Thoracic aorta (tissue), 2 donors: ENCODE data around the gene APOA4. TPM values are rescaled to one million over a fixed set of nuclear protein-coding genes. Genes with fewer than 3 reads are reported as not detected.

Experiments used
- ATAC-seq: fragments of 150-250 bp; one replicate; pipeline ENCODE4 v1.8.0; 2017; ENCODE audit warnings: low read depth; ENCODE audit not compliant: insufficient number of reproducible peaks, low FRiP score
- DNase-seq: peaks from one replicate; pipeline ENCODE4 v3.0.0-alpha.2; 2020; ENCODE audit warnings: low spot score
- H3K27ac ChIP-seq, 2 donors: fragments of 200-600 bp; sonication (generic); 1 replicate in 1 of 2; 2 replicates in 1 of 2; pipeline ENCODE4 v1.5.1; 2016; ENCODE audit warnings: mild to moderate bottlenecking in 2 of 2, moderate library complexity in 2 of 2
- H3K27me3 ChIP-seq: fragments of 200-600 bp; sonication (generic); replicated peaks from 2 replicates; pipeline ENCODE4 v1.6.0; 2016; ENCODE audit warnings: mild to moderate bottlenecking; ENCODE audit not compliant: insufficient read depth
- H3K36me3 ChIP-seq: fragments of 200-600 bp; sonication (generic); one replicate; pipeline ENCODE4 v1.5.1; 2016
- H3K4me1 ChIP-seq, 2 donors: fragments of 200-600 bp; sonication (generic); 1 replicate in 1 of 2; 2 replicates in 1 of 2; pipeline versions ENCODE4 v1.5.1 to v1.6.0; 2016; ENCODE audit warnings: low read depth in 2 of 2, mild to moderate bottlenecking in 1 of 2; ENCODE audit not compliant: control insufficient read depth in 1 of 2
- H3K4me3 ChIP-seq: fragments of 200-600 bp; sonication (generic); 2 replicates; pipeline ENCODE4 v1.5.1; 2016; ENCODE audit warnings: mild to moderate bottlenecking
- H3K9me3 ChIP-seq: fragments of 200-600 bp; sonication (generic); 2 replicates; pipeline ENCODE4 v1.5.1; 2016
- CTCF ChIP-seq: fragments of 200-600 bp; sonication (generic); IDR thresholded peaks from one replicate; pipeline ENCODE4 v1.5.1; 2019; ENCODE audit warnings: antibody characterized with exemption
- total RNA-seq, 2 donors: library from RNA; depleted of rRNA; stranded (reverse); fragments of >200 nt; gene quantifications; one replicate each; pipeline versions ENCODE4 v1.1.0 to v1.2.3, GENCODE V29; 2016

The APOA4 gene
- total RNA-seq, 2 donors from 2014 or later, result 0.99 TPM; not detected in 1

- ATAC-seq, result no peak
- H3K27ac ChIP-seq, result no peak overlapping the region
- no peaks in the 10 kb centered on the region for H3K4me1 ChIP-seq
- no peaks in the 10 kb centered on the region for H3K27me3 ChIP-seq
- H3K36me3 ChIP-seq, result peaks cover 52% of the 10 kb centered on the region
- no peak overlapping the region for H3K4me3 ChIP-seq
- DNase-seq, result no peak
- TF ChIP-seq CTCF, result no peak
- H3K9me3 ChIP-seq, result no peaks in the 10 kb centered on the region
These were observed 39.1 kb upstream of the APOA4 start for GRCh38 chr11:116862185-116862584.

GRCh38 chr11:116861539-116861938 lies 38.4 kb upstream of the APOA4 start:
- no peak for TF ChIP-seq CTCF
- H3K9me3 ChIP-seq, result no peaks in the 10 kb centered on the region
- H3K27ac ChIP-seq, result no peak overlapping the region
- peaks cover 51% of the 10 kb centered on the region for H3K36me3 ChIP-seq
- ATAC-seq, result no peak
- DNase-seq, result no peak
- H3K4me3 ChIP-seq, result no peak overlapping the region
- no peaks in the 10 kb centered on the region for H3K27me3 ChIP-seq
- H3K4me1 ChIP-seq, result no peaks in the 10 kb centered on the region

GRCh38 chr11:116860303-116860702 lies 37.2 kb upstream of the APOA4 start:
- Histone ChIP-seq H3K36me3 (peaks cover 46% of the 10 kb centered on the region), H3K9me3 (no peaks in the 10 kb centered on the region), H3K4me3 (no peak overlapping the region), H3K4me1 (no peaks in the 10 kb centered on the region), H3K27ac (no peak overlapping the region), H3K27me3 (no peaks in the 10 kb centered on the region)
- no peak for ATAC-seq
- no peak for TF ChIP-seq CTCF
- no peak for DNase-seq

- no peak for TF ChIP-seq CTCF
- H3K27me3 ChIP-seq, result no peaks in the 10 kb centered on the region
- peaks cover 36% of the 10 kb centered on the region for H3K36me3 ChIP-seq
- no peaks in the 10 kb centered on the region for H3K4me1 ChIP-seq
- no peak overlapping the region for H3K4me3 ChIP-seq
- ATAC-seq (no peak), DNase-seq (no peak)
- H3K27ac ChIP-seq, result no peak overlapping the region
- no peaks in the 10 kb centered on the region for H3K9me3 ChIP-seq
These were observed 36.1 kb upstream of the APOA4 start for GRCh38 chr11:116859175-116859574.

- DNase-seq, result no peak
- Histone ChIP-seq H3K9me3 (no peaks in the 10 kb centered on the region), H3K27ac (no peak overlapping the region), H3K36me3 (peaks cover 26% of the 10 kb centered on the region), H3K4me3 (no peak overlapping the region), H3K27me3 (no peaks in the 10 kb centered on the region), H3K4me1 (peaks cover 0 to 5% of the 10 kb centered on the region in 2 donors)
- TF ChIP-seq CTCF, result no peak
- ATAC-seq, result no peak
These were observed 34.8 kb upstream of the APOA4 start for GRCh38 chr11:116857936-116858335.
